K562 (cell line): ENCODE measurements around the gene ALG13. TPM values are rescaled to one million over a fixed set of nuclear protein-coding genes. Genes with fewer than 3 reads are reported as not detected.

Experiments
- CBX5 ChIP-seq: IDR thresholded peaks from 2 replicates; pipeline ENCODE4 v1.6.1; 2014; ENCODE audit warnings: low read depth, borderline replicate concordance
- CCAR2 ChIP-seq: fragments of 200-400 bp; formaldehyde crosslinking; IDR thresholded peaks from 2 replicates; pipeline ENCODE4 v1.6.1; 2017; ENCODE audit warnings: mild to moderate bottlenecking, low read depth, low read length
- FOXO4 ChIP-seq: fragments of 450-650 bp; formaldehyde crosslinking; IDR thresholded peaks from 2 replicates; pipeline ENCODE4 v1.4.0; 2020; ENCODE audit warnings: mild to moderate bottlenecking, moderate library complexity
- JUND ChIP-seq, 2 experiments: IDR thresholded peaks; 2 replicates in 1 of 2; 3 replicates in 1 of 2; pipeline ENCODE4 v1.6.1; 2011; ENCODE audit warnings: borderline replicate concordance in 2 of 2, low read depth in 2 of 2, low read length in 2 of 2, improper control_type of control experiment in 1 of 2, missing biosample characterization in 1 of 2, missing genetic modification characterization in 1 of 2, missing genetic modification reagents in 1 of 2
- L3MBTL2 ChIP-seq: fragments of 450-650 bp; IDR thresholded peaks from 2 replicates; pipeline ENCODE4 v1.6.1; 2016; ENCODE audit warnings: mild to moderate bottlenecking, moderate library complexity
- NKRF ChIP-seq: fragments of 450-650 bp; IDR thresholded peaks from 2 replicates; pipeline ENCODE4 v1.6.1; 2016; ENCODE audit warnings: borderline replicate concordance
- UBTF ChIP-seq, 2 experiments: IDR thresholded peaks; 2 replicates each; pipeline ENCODE4 v1.6.1; 2012; ENCODE audit warnings: improper control_type of control experiment in 2 of 2, low read depth in 2 of 2, low read length in 2 of 2, borderline replicate concordance in 1 of 2
- ZBTB1 ChIP-seq: sonication (generic); formaldehyde crosslinking; IDR thresholded peaks from 2 replicates; pipeline ENCODE4 v1.8.1; 2023; ENCODE audit warnings: missing genetic modification reagents, low read depth, mild to moderate bottlenecking, borderline replicate concordance
- ZBTB40 ChIP-seq, 2 experiments: fragments of 450-650 bp in 1 of 2; sonication (generic) in 1 of 2; formaldehyde crosslinking in 1 of 2; IDR thresholded peaks; 2 replicates each; pipeline versions ENCODE4 v1.7.1 to v1.9.0; 2016 to 2022; ENCODE audit warnings: inconsistent platforms in 1 of 2, mild to moderate bottlenecking in 1 of 2, missing genetic modification reagents in 1 of 2
- polyA plus RNA-seq, 8 experiments: library from polyadenylated mRNA; depleted of rRNA in 4 of 8; stranded (reverse) in 5 of 8; unstranded in 3 of 8; fragments of >200 nt; fragmentation: Nextera tagmentation in 2 of 8; fragmentation: Illumina TruSeq in 1 of 8; extraction: Ambion mirVana in 2 of 8; extraction: Trizol in 1 of 8; gene quantifications; 2 replicates each; pipeline versions ENCODE4 v1.2.1 to v1.2.3, GENCODE V29; 2011 to 2014; ENCODE audit warnings: inconsistent platforms in 1 of 8, missing spikeins in 1 of 8
- total RNA-seq, 7 experiments: library from RNA; depleted of rRNA in 6 of 7; stranded (reverse); fragments of >200 nt in 6 of 7; fragmentation: Illumina TruSeq in 2 of 7; extraction: Trizol in 2 of 7; gene quantifications; 2 replicates each; pipeline versions ENCODE4 v1.2.1 to v1.2.3, GENCODE V29; 2011 to 2021; ENCODE audit warnings: low replicate concordance in 1 of 7

ALG13 gene
- total and polyA plus RNA-seq, 9 of the 15 experiments (the other 6 are each of a cell fraction or from before 2014, with no cell fraction given), result 40.3 to 117 (median 68.2) TPM

- TF ChIP-seq FOXO4 (no peak), L3MBTL2 (peak; percentile 83), JUND (IDR thresholded peaks at IDR 0.05; ENCODE audit: borderline replicate concordance, low read depth, low read length) (peak; percentile 87), JUND (tag; IDR thresholded peaks at IDR 0.05; ENCODE audit: borderline replicate concordance, low read depth, low read length) (no peak; the same call in 1 of the 3 replicates), NKRF (peak; percentile 27; the same call in 1 of the 2 replicates), ZBTB1 (peak; percentile 59; the same call in 1 of the 2 replicates), CBX5 (no peak), UBTF (IDR thresholded peaks at IDR 0.05; ENCODE audit: borderline replicate concordance in 1 of 2, low read depth in 2 of 2, low read length in 2 of 2) (peak; percentile 100), CCAR2 (no peak), ZBTB40 (IDR thresholded peaks at IDR 0.05) (peak; percentile 87), ZBTB40 (CRISPR knock-in tag; IDR thresholded peaks at IDR 0.05) (no peak)
Observed at GRCh38 chrX:111680988-111681779, at the start of gene ALG13 (continued).
